Measurements from ENCODE around the gene SH3PXD2A. TPM values are rescaled to one million over a fixed set of nuclear protein-coding genes. Genes with fewer than 3 reads are reported as not detected.

The SH3PXD2A gene
- total and polyA plus RNA-seq, 2 donors (not counting 1 experiment from before 2014, with no cell fraction given): 3.2 to 33.5 TPM

DNA sequence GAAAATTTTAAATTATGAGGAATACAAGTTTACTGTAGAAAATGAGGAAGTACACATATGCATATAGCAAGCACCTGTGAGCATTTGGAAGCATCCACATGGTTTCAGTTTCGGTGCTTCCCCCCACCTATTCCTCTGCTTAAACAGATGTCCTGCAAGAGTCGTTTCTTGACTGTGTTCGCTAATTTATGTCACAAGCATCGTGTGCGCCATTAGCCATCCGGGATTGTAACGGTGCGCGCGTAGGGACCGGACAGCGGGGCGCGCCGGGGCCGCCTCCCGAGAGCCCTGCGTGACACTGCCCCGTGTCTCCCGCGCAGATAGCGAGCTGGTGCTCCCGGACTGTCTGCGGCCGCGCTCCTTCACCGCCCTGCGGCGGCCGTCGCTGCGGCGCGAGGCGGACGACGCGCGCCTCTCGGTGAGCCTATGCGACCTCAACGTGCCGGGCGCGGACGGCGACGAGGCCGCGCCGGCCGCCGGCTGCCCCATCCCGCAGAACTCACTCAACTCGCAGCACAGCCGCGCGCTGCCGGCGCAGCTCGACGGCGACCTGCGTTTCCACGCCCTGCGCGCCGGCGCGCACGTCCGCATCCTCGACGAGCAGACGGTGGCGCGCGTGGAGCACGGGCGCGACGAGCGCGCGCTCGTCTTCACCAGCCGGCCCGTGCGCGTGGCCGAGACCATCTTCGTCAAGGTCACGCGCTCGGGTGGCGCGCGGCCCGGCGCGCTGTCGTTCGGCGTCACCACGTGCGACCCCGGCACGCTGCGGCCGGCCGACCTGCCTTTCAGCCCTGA lies 271.0 kb downstream of the SH3PXD2A start:
- Histone ChIP-seq H3K79me2 (ENCODE audit: control insufficient read depth, insufficient read depth, low read length) (no peaks in the 10 kb centered on the region), H3K4me2 (replicated peaks; ENCODE audit: low read depth, low read length, poor library complexity, severe bottlenecking) (peak overlapping the region; percentile 74), H3K4me3 (ENCODE audit: control extremely low read depth in 1 of 5, extremely low read depth in 1 of 5, insufficient read depth in 1 of 5, low read depth in 2 of 5, low read length in 4 of 5) (peak overlapping the region; percentile 53 to 65 (median 64)), H4K20me1 (ENCODE audit: control insufficient read depth, insufficient read depth, low read length, poor library complexity, severe bottlenecking) (no peaks in the 10 kb centered on the region), H2AFZ (ENCODE audit: insufficient read depth, low read depth, low read length, poor library complexity, severe bottlenecking) (peak overlapping the region; percentile 79), H3K9ac (ENCODE audit: low read length) (peak overlapping the region; percentile 70), H3K9me3 (ENCODE audit: control extremely low read depth in 1 of 3, control insufficient read depth in 2 of 3, insufficient read depth in 1 of 3, low read length in 2 of 3) (peaks cover 0 to 8% (median 0%) of the 10 kb centered on the region in 3 donors), H3K36me3 (replicated peaks in 1 of 2; ENCODE audit: control extremely low read depth in 1 of 2, control insufficient read depth in 1 of 2, extremely low read depth in 1 of 2, insufficient read depth in 2 of 2, low read length in 1 of 2) (no peaks in the 10 kb centered on the region), H3K27ac (ENCODE audit: low read length in 2 of 2) (peak overlapping the region in 1 of 2 donors; percentile 41), H3K4me1 (ENCODE audit: control insufficient read depth in 2 of 2, insufficient read depth in 2 of 2, low read length in 2 of 2) (peaks cover 3% of the 10 kb centered on the region in 2 donors), H3K27me3 (replicated peaks in 1 of 4; ENCODE audit: control extremely low read depth in 1 of 4, control insufficient read depth in 3 of 4, insufficient read depth in 4 of 4, low read length in 3 of 4) (no peaks in the 10 kb centered on the region)
- Mint-ChIP-seq H3K4me3 (peak overlapping the region; percentile 92), H3K4me1 (peaks cover 7% of the 10 kb centered on the region), H3K9me3 (ENCODE audit: insufficient read depth) (no peaks in the 10 kb centered on the region), H3K27ac (peak overlapping the region; percentile 82), H3K27me3 (no peaks in the 10 kb centered on the region)
- 7% methylated on average over 111 of the region's 111 CpGs for WGBS (ENCODE audit: insufficient coverage)
- ChIA-PET POLR2A (interaction anchor here (0.6 kb wide), 2 partner anchors 53 to 107 kb away, joined by 3 to 7 read pairs; no protein-coding TSS in a partner anchor), CTCF (interaction anchor here (1.3 to 1.4 kb wide), 2 partner anchors 9 to 102 kb away, joined by 3 to 4 read pairs; no protein-coding TSS in a partner anchor)
- TF ChIP-seq, protein P1, sequence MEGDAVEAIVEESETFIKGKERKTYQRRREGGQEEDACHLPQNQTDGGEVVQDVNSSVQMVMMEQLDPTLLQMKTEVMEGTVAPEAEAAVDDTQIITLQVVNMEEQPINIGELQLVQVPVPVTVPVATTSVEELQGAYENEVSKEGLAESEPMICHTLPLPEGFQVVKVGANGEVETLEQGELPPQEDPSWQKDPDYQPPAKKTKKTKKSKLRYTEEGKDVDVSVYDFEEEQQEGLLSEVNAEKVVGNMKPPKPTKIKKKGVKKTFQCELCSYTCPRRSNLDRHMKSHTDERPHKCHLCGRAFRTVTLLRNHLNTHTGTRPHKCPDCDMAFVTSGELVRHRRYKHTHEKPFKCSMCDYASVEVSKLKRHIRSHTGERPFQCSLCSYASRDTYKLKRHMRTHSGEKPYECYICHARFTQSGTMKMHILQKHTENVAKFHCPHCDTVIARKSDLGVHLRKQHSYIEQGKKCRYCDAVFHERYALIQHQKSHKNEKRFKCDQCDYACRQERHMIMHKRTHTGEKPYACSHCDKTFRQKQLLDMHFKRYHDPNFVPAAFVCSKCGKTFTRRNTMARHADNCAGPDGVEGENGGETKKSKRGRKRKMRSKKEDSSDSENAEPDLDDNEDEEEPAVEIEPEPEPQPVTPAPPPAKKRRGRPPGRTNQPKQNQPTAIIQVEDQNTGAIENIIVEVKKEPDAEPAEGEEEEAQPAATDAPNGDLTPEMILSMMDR (IDR thresholded peaks at IDR 0.05): no peak
- TF ChIP-seq EZH2 (IDR thresholded peaks at IDR 0.05; ENCODE audit: borderline replicate concordance, insufficient read depth, low read depth, low read length, poor library complexity, severe bottlenecking): no peak
- ATAC-seq (ENCODE audit: low read depth) (peak; percentile 76), DNase-seq (peak; percentile 86)
- intact Hi-C loops (cut with micrococcal nuclease): loop anchor here (1.0 kb wide), 1 partner anchor 108 kb away; no protein-coding TSS in a partner anchor

DNA sequence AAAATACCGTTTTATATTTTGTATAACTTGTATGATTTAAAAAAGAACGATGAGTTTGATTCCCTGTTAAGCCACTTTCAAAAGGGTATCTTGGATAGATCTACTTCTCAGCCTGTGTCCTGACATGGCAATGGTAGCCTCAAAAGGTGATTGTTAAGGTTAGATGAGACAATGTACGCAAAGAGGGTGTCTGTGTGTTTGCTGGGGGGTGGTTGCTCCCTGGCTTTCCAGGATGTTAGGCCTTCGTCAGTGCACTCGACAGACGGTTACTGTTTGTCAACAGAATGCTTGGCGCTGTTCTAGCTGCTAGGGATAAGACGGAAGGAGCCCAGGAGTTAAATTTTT lies 271.5 kb downstream of the SH3PXD2A start:
- Histone ChIP-seq H3K4me2 (replicated peaks; ENCODE audit: low read depth, low read length, poor library complexity, severe bottlenecking) (peak overlapping the region; percentile 74), H3K27me3 (replicated peaks in 1 of 4; ENCODE audit: control extremely low read depth in 1 of 4, control insufficient read depth in 3 of 4, insufficient read depth in 4 of 4, low read length in 3 of 4) (no peaks in the 10 kb centered on the region), H3K36me3 (replicated peaks in 1 of 2; ENCODE audit: control extremely low read depth in 1 of 2, control insufficient read depth in 1 of 2, extremely low read depth in 1 of 2, insufficient read depth in 2 of 2, low read length in 1 of 2) (no peaks in the 10 kb centered on the region), H3K79me2 (ENCODE audit: control insufficient read depth, insufficient read depth, low read length) (no peaks in the 10 kb centered on the region), H2AFZ (ENCODE audit: insufficient read depth, low read depth, low read length, poor library complexity, severe bottlenecking) (peak overlapping the region; percentile 79), H3K27ac (ENCODE audit: low read length in 2 of 2) (peak overlapping the region in 1 of 2 donors; percentile 41), H3K4me1 (ENCODE audit: control insufficient read depth in 2 of 2, insufficient read depth in 2 of 2, low read length in 2 of 2) (peaks cover 3% of the 10 kb centered on the region in 2 donors), H3K4me3 (ENCODE audit: control extremely low read depth in 1 of 5, extremely low read depth in 1 of 5, insufficient read depth in 1 of 5, low read depth in 2 of 5, low read length in 4 of 5) (peak overlapping the region; percentile 53 to 65 (median 64)), H3K9ac (ENCODE audit: low read length) (peak overlapping the region; percentile 70), H3K9me3 (ENCODE audit: control extremely low read depth in 1 of 3, control insufficient read depth in 2 of 3, insufficient read depth in 1 of 3, low read length in 2 of 3) (peaks cover 0 to 8% (median 0%) of the 10 kb centered on the region in 3 donors), H4K20me1 (ENCODE audit: control insufficient read depth, insufficient read depth, low read length, poor library complexity, severe bottlenecking) (no peaks in the 10 kb centered on the region)
- Mint-ChIP-seq H3K27ac (peak overlapping the region; percentile 82), H3K9me3 (ENCODE audit: insufficient read depth) (no peaks in the 10 kb centered on the region), H3K27me3 (no peaks in the 10 kb centered on the region), H3K4me3 (peak overlapping the region; percentile 92), H3K4me1 (peaks cover 7% of the 10 kb centered on the region)
- TF ChIP-seq, protein P1 (IDR thresholded peaks at IDR 0.05): no peak
- TF ChIP-seq EZH2 (IDR thresholded peaks at IDR 0.05; ENCODE audit: borderline replicate concordance, insufficient read depth, low read depth, low read length, poor library complexity, severe bottlenecking): no peak
- CTCF ChIA-PET: interaction anchor here (1.0 to 1.4 kb wide), 3 partner anchors 10 to 102 kb away, joined by 3 to 4 read pairs (median 4); no protein-coding TSS in a partner anchor
- POLR2A ChIA-PET: no interaction called here
- DNase-seq (no peak), ATAC-seq (ENCODE audit: low read depth) (no peak)
- intact Hi-C loops (cut with micrococcal nuclease): loop anchor here (1.0 kb wide), 1 partner anchor 108 kb away; no protein-coding TSS in a partner anchor
- WGBS (ENCODE audit: insufficient coverage): 37% methylated on average over 6 of the region's 8 CpGs
